K562 (cell line): Measurements from ENCODE around the gene OFD1. TPM values are rescaled to one million over a fixed set of nuclear protein-coding genes. Genes with fewer than 3 reads are reported as not detected.

Experiments
- ATAC-seq: fragments of 200-7000 bp; cut with Tn5 transposase; 3 replicates; pipeline ENCODE4 v1.9.1; 2020; ENCODE audit warnings: moderate library complexity
- BruUV-seq: library from RNA; stranded (reverse); fragments of 400-500 nt; replicated peaks from 2 replicates; lab custom pipeline; 2021; lab: Mats Ljungman, UMichigan
- CTCF ChIA-PET: fragments of 300-600 bp; formaldehyde crosslinking; extraction: SDS; loops from one replicate; lab custom pipeline; 2021; ENCODE audit warnings: low intra/inter-chr PET ratio; lab: Yijun Ruan, JAX
- POLR2A ChIA-PET: fragments of 300-600, 350-650 bp; sonication (Branson Sonifier 250); formaldehyde crosslinking; extraction: SDS; loops from one replicate; lab custom pipeline; 2021; ENCODE audit warnings: antibody characterized with exemption, inconsistent platforms; lab: Yijun Ruan, JAX
- DNase-seq, 4 experiments: peaks; one replicate each; pipeline versions ENCODE4 v3.0.0 to v3.0.0-alpha.2; 2011 to 2018; ENCODE audit warnings: low spot score in 3 of 4, mixed read lengths in 3 of 4; ENCODE audit errors: extremely low read depth in 1 of 4
- FAIRE-seq: peaks from 2 replicates; lab custom pipeline; 2011; peaks lifted over from hg19 to GRCh38; lab: Jason Lieb, UNC
- H2AFZ ChIP-seq: 2 replicates; pipeline ENCODE4 v1.6.0; 2011; ENCODE audit warnings: low read depth, low read length, control low read depth, inconsistent platforms
- H3K27ac ChIP-seq: fragments of 200-600 bp; 3 replicates; pipeline ENCODE4 v1.8.0; 2011; ENCODE audit warnings: low read depth, mild to moderate bottlenecking, control low read depth, inconsistent platforms, low read length, moderate library complexity, mixed read lengths; ENCODE audit errors: extremely low read depth
- H3K27me3 ChIP-seq, 2 experiments: fragments of 300-600 bp in 1 of 2; 2 replicates in 1 of 2; 3 replicates in 1 of 2; pipeline versions ENCODE4 v1.6.0 to v1.8.0; 2011; ENCODE audit warnings: inconsistent platforms in 2 of 2, low read length in 2 of 2, mild to moderate bottlenecking in 1 of 2, mixed read lengths in 1 of 2, moderate library complexity in 1 of 2; ENCODE audit not compliant: control insufficient read depth in 2 of 2, insufficient read depth in 2 of 2
- H3K36me3 ChIP-seq: fragments of 300-600 bp; 3 replicates; pipeline ENCODE4 v1.8.0; 2011; ENCODE audit warnings: mild to moderate bottlenecking, low read length, inconsistent platforms; ENCODE audit not compliant: control insufficient read depth, insufficient read depth
- H3K4me1 ChIP-seq, 2 experiments: fragments of 200-600 bp in 1 of 2; replicated peaks in 1 of 2; 2 replicates in 1 of 2; 3 replicates in 1 of 2; pipeline versions ENCODE4 v1.5.1 to v1.8.0; 2011; ENCODE audit warnings: inconsistent platforms in 2 of 2, low read length in 2 of 2, mild to moderate bottlenecking in 1 of 2, mixed read lengths in 1 of 2, moderate library complexity in 1 of 2; ENCODE audit not compliant: control insufficient read depth in 2 of 2, insufficient read depth in 2 of 2
- H3K4me2 ChIP-seq: 2 replicates; pipeline ENCODE4 v1.6.1; 2011; ENCODE audit warnings: low read length, control low read depth, inconsistent platforms, mixed read lengths; ENCODE audit not compliant: insufficient read depth
- H3K4me3 ChIP-seq: fragments of 200-600 bp; sonication (generic), shearing (Covaris generic); 2 replicates; pipeline ENCODE4 v1.5.1; 2016; ENCODE audit warnings: control low read depth, inconsistent platforms
- H3K79me2 ChIP-seq: fragments of 200-600 bp; 3 replicates; pipeline ENCODE4 v1.8.0; 2011; ENCODE audit warnings: low read length, inconsistent platforms; ENCODE audit not compliant: control insufficient read depth, insufficient read depth
- H3K9ac ChIP-seq, 2 experiments: 2 replicates each; pipeline versions ENCODE4 v1.6.0 to v1.6.1; 2011; ENCODE audit warnings: low read depth in 2 of 2, low read length in 2 of 2, control low read depth in 1 of 2, inconsistent platforms in 1 of 2, mild to moderate bottlenecking in 1 of 2, mixed read lengths in 1 of 2; ENCODE audit not compliant: insufficient read depth in 1 of 2
- H3K9me1 ChIP-seq: one replicate; pipeline ENCODE4 v1.6.0; 2011; ENCODE audit warnings: inconsistent platforms, mild to moderate bottlenecking, low read length, moderate library complexity; ENCODE audit not compliant: control insufficient read depth, insufficient read depth
- H3K9me3 ChIP-seq: replicated peaks from 2 replicates; pipeline ENCODE4 v1.5.1; 2011; ENCODE audit warnings: low read depth, low read length, inconsistent platforms; ENCODE audit not compliant: control insufficient read depth, insufficient read depth
- H4K20me1 ChIP-seq: replicated peaks from 2 replicates; pipeline ENCODE4 v1.6.1; 2011; ENCODE audit warnings: low read length, inconsistent platforms, mixed read lengths; ENCODE audit not compliant: control insufficient read depth, insufficient read depth
- BRD4 ChIP-seq: fragments of 200-600 bp; sonication (generic); IDR thresholded peaks from 2 replicates; pipeline ENCODE4 v1.6.1; 2017; ENCODE audit warnings: inconsistent platforms
- COPS2 ChIP-seq: fragments of 450-650 bp; conservative IDR thresholded peaks from 2 replicates; pipeline ENCODE4 v1.6.1; 2016; ENCODE audit warnings: mild to moderate bottlenecking, moderate library complexity
- DMBX1 ChIP-seq: fragments of 250-450 bp; sonication (Bioruptor Pico); IDR thresholded peaks from 2 replicates; pipeline ENCODE4 v1.8.0; 2022; ENCODE audit warnings: inconsistent platforms, mild to moderate bottlenecking, moderate library complexity, borderline replicate concordance
- EZH2 ChIP-seq: IDR thresholded peaks from 2 replicates; pipeline ENCODE4 v1.6.1; 2012; ENCODE audit warnings: low read depth, mild to moderate bottlenecking, inconsistent platforms, low read length, borderline replicate concordance
- HDGF ChIP-seq: fragments of 450-650 bp; IDR thresholded peaks from 2 replicates; pipeline ENCODE4 v1.6.1; 2016
- HNRNPH1 ChIP-seq: fragments of 200-400 bp; formaldehyde crosslinking; optimal IDR thresholded peaks from 2 replicates; pipeline ENCODE3; 2017; ENCODE audit warnings: low read depth, mild to moderate bottlenecking, low read length, moderate library complexity
- NCOA1 ChIP-seq: fragments of 450-650 bp; IDR thresholded peaks from 2 replicates; pipeline ENCODE4 v1.6.1; 2016; ENCODE audit warnings: low read depth
- NUFIP1 ChIP-seq: fragments of 450-650 bp; IDR thresholded peaks from 2 replicates; pipeline ENCODE4 v1.6.1; 2018; ENCODE audit not compliant: partially characterized antibody
- RBM14 ChIP-seq: fragments of 200-400 bp; formaldehyde crosslinking; IDR thresholded peaks from 2 replicates; pipeline ENCODE4 v1.6.1; 2018; ENCODE audit warnings: low read depth, mild to moderate bottlenecking, low read length, moderate library complexity, borderline replicate concordance; ENCODE audit not compliant: insufficient read depth
- RBM22 ChIP-seq: fragments of 200-400 bp; formaldehyde crosslinking; IDR thresholded peaks from 2 replicates; pipeline ENCODE4 v1.6.1; 2018; ENCODE audit warnings: low read length, low read depth; ENCODE audit not compliant: poor library complexity, severe bottlenecking
- SNIP1 ChIP-seq: fragments of 450-650 bp; IDR thresholded peaks from 2 replicates; pipeline ENCODE4 v1.7.1; 2017; ENCODE audit warnings: low read depth, mild to moderate bottlenecking
- TEAD1 ChIP-seq, 2 experiments: fragments of 450-650 bp in 1 of 2; sonication (generic) in 1 of 2; formaldehyde crosslinking; IDR thresholded peaks; 2 replicates each; pipeline versions ENCODE4 v1.4.0 to v1.8.0; 2020 to 2022; ENCODE audit warnings: mild to moderate bottlenecking in 2 of 2, missing genetic modification reagents in 1 of 2
- ZBTB43 ChIP-seq: sonication (generic); formaldehyde crosslinking; IDR thresholded peaks from 2 replicates; pipeline ENCODE4 v1.8.0; 2023; ENCODE audit warnings: mild to moderate bottlenecking, missing genetic modification reagents
- ZNF212 ChIP-seq: fragments of 450-650 bp; formaldehyde crosslinking; IDR thresholded peaks from 2 replicates; pipeline ENCODE4 v1.4.0; 2020; ENCODE audit warnings: mild to moderate bottlenecking
- ZNF224 ChIP-seq: sonication (generic); formaldehyde crosslinking; IDR thresholded peaks from 2 replicates; pipeline ENCODE4 v1.8.0; 2022; ENCODE audit warnings: mild to moderate bottlenecking, missing genetic modification reagents
- ZNF395 ChIP-seq: fragments of 200-800 bp; sonication (Bioruptor generic); IDR thresholded peaks from 2 replicates; pipeline ENCODE4 v1.6.1; 2017; ENCODE audit warnings: missing genetic modification characterization, missing compliant biosample characterization
- ZNF518B ChIP-seq: fragments of 250-450 bp; sonication (Bioruptor Pico); IDR thresholded peaks from 2 replicates; pipeline ENCODE4 v1.5.0; 2021; ENCODE audit warnings: mild to moderate bottlenecking, moderate library complexity
- WGBS: fragments of 100-300 bp; shearing (Covaris generic); methylation state at CpG from one replicate; pipeline ENCODE4 v1.1.6; 2016; ENCODE audit warnings: low coverage, mixed read lengths; ENCODE audit not compliant: insufficient coverage; ENCODE audit errors: missing lambda C conversion rate; 5-methylcytosine and 5-hydroxymethylcytosine counted together
- in situ Hi-C: fragments of 300-500 bp; cut with MboI; formaldehyde crosslinking; loops from 4 replicates; pipeline ENCODE4 v1.15.0; 2018; ENCODE audit warnings: inconsistent platforms, mixed read lengths
- intact Hi-C: fragments of 100-400 bp; cut with micrococcal nuclease; formaldehyde crosslinking; loops from 2 replicates; pipeline ENCODE4 v1.14.2; 2022
- polyA plus RNA-seq, 8 experiments: library from polyadenylated mRNA; depleted of rRNA in 4 of 8; stranded (reverse) in 5 of 8; unstranded in 3 of 8; fragments of >200 nt; fragmentation: Nextera tagmentation in 2 of 8; fragmentation: Illumina TruSeq in 1 of 8; extraction: Ambion mirVana in 2 of 8; extraction: Trizol in 1 of 8; gene quantifications; 2 replicates each; pipeline versions ENCODE4 v1.2.1 to v1.2.3, GENCODE V29; 2011 to 2014; ENCODE audit warnings: inconsistent platforms in 1 of 8, missing spikeins in 1 of 8
- total RNA-seq, 7 experiments: library from RNA; depleted of rRNA in 6 of 7; stranded (reverse); fragments of >200 nt in 6 of 7; fragmentation: Illumina TruSeq in 2 of 7; extraction: Trizol in 2 of 7; gene quantifications; 2 replicates each; pipeline versions ENCODE4 v1.2.1 to v1.2.3, GENCODE V29; 2011 to 2021; ENCODE audit warnings: low replicate concordance in 1 of 7

Gene OFD1
- total and polyA plus RNA-seq, 9 of the 15 experiments (the other 6 are each of a cell fraction or from before 2014, with no cell fraction given) = 22.0 to 49.1 (median 30.2) TPM

GRCh38 chrX:13717700-13718472 lies 16.7 kb upstream of the OFD1 start:
- no peaks in the 10 kb centered on the region for H3K9me1 ChIP-seq
- ChIA-PET CTCF (no interaction called here), POLR2A (no interaction called here)
- WGBS = 95% methylated on average over 7 of the region's 7 CpGs
- no peaks in the 10 kb centered on the region for H3K9me3 ChIP-seq
- no peaks in the 10 kb centered on the region for H3K27me3 ChIP-seq
- H3K79me2 ChIP-seq = peaks cover 18% of the 10 kb centered on the region
- no TSS peak for BruUV-seq
- peaks cover 79% of the 10 kb centered on the region for H3K36me3 ChIP-seq
- no peak overlapping the region for H2AFZ ChIP-seq
- FAIRE-seq (no peak), DNase-seq (no peak), ATAC-seq (no peak)
- 0 out of 2 replicates have a peak, but pooled peaks cover 4% of the 10 kb centered on the region for H4K20me1 ChIP-seq
- no peak overlapping the region for H3K27ac ChIP-seq
- H3K9ac ChIP-seq = no peak overlapping the region
- H3K4me2 ChIP-seq = no peak overlapping the region
- intact Hi-C loops = no loop called here
- no peak overlapping the region for H3K4me3 ChIP-seq
- peaks cover 0 to 8% of the 10 kb centered on the region in 2 experiments; a peak in 2 of 5 replicates for H3K4me1 ChIP-seq
- in situ Hi-C loops = no loop called here
- no peak for TF ChIP-seq NCOA1
- TF ChIP-seq ZNF395 (CRISPR knock-in tag) = no peak
- TF ChIP-seq ZNF518B (CRISPR knock-in tag) = no peak
- no peak for TF ChIP-seq COPS2
- TF ChIP-seq HNRNPH1 = no peak
- no peak for TF ChIP-seq ZNF212 (CRISPR knock-in tag)
- TF ChIP-seq DMBX1 (CRISPR knock-in tag) = no peak
- no peak for TF ChIP-seq SNIP1
- no peak for TF ChIP-seq BRD4
- TF ChIP-seq HDGF = no peak
- no peak for TF ChIP-seq EZH2
- no peak for TF ChIP-seq RBM14
- no peak for TF ChIP-seq NUFIP1
- no peak for TF ChIP-seq TEAD1 (CRISPR knock-in tag; IDR thresholded peaks at IDR 0.05)
- TF ChIP-seq ZBTB43 = no peak
- no peak for TF ChIP-seq ZNF224 (CRISPR knock-in tag)
- TF ChIP-seq RBM22 = no peak
